Left ventricle myocardium inferior (tissue), 1 donor: ENCODE measurements around the gene NANS. TPM values are rescaled to one million over a fixed set of nuclear protein-coding genes. Genes with fewer than 3 reads are reported as not detected.
"Not testable (repeated sequence)": the region's sequence is repeated elsewhere in the genome, so short reads cannot be mapped to it uniquely, and the experiment has no call there.

Source experiments
- DNase-seq: peaks from one replicate; pipeline ENCODE4 v3.0.0-alpha.2; 2020
- H3K27ac ChIP-seq: fragments of 200-600 bp; replicated peaks from 2 replicates; pipeline ENCODE4 v1.8.0; 2021
- H3K27me3 ChIP-seq: fragments of 200-600 bp; 2 replicates; pipeline ENCODE4 v1.8.0; 2021; ENCODE audit warnings: low read depth
- H3K36me3 ChIP-seq: fragments of 200-600 bp; 2 replicates; pipeline ENCODE4 v1.8.0; 2021
- H3K4me1 ChIP-seq: fragments of 200-600 bp; 2 replicates; pipeline ENCODE4 v1.8.0; 2021
- H3K4me3 ChIP-seq: fragments of 200-600 bp; 2 replicates; pipeline ENCODE4 v1.8.0; 2021; ENCODE audit warnings: mild to moderate bottlenecking, moderate library complexity
- H3K9me3 ChIP-seq: fragments of 200-600 bp; replicated peaks from 2 replicates; pipeline ENCODE4 v1.8.0; 2021
- CTCF ChIP-seq: fragments of 200-600 bp; IDR thresholded peaks from 2 replicates; pipeline ENCODE4 v1.8.0; 2021; ENCODE audit warnings: antibody characterized with exemption, mild to moderate bottlenecking, borderline replicate concordance
- intact Hi-C: fragments of 100-400 bp; cut with micrococcal nuclease; formaldehyde crosslinking; loops from one replicate; pipeline ENCODE4 v1.11.0; 2022
- total RNA-seq: library from RNA; stranded (reverse); fragmentation: NEBNext Ultra II Directional; extraction: Animal tissue kit (Norgen Biotek cat#: 25700); gene quantifications from one replicate; pipeline ENCODE4 v1.2.1, GENCODE V29; 2021
- donor health status: DM: no; HTN: yes; CAD: no; lungs with severe emphysema.

Gene NANS
- total RNA-seq, 1 donor from 2014 or later: 38.6 TPM

- intact Hi-C loops: no loop called here
- peak overlapping the region; percentile 39 for H3K27ac ChIP-seq
- H3K9me3 ChIP-seq: no peaks in the 10 kb centered on the region
- peak; percentile 24 for TF ChIP-seq CTCF
- H3K27me3 ChIP-seq: peaks cover 12% of the 10 kb centered on the region
- H3K36me3 ChIP-seq: no peaks in the 10 kb centered on the region
- peaks cover 25% of the 10 kb centered on the region for H3K4me1 ChIP-seq
- DNase-seq: no peak
- H3K4me3 ChIP-seq: no peak overlapping the region
Measured at GRCh38 chr9:98121058-98121457, 64.5 kb downstream of the NANS start.

- H3K36me3 ChIP-seq, DNase-seq, H3K27ac ChIP-seq, H3K4me3 ChIP-seq, intact Hi-C loops, H3K9me3 ChIP-seq: not testable (repeated sequence)
- H3K4me1 ChIP-seq: peaks cover 15% of the 10 kb centered on the region
- peaks cover 11% of the 10 kb centered on the region for H3K27me3 ChIP-seq
Measured at GRCh38 chr9:98124091-98124490, 67.6 kb downstream of the NANS start.

GRCh38 chr9:98124637-98125426 is 68.3 kb downstream of the NANS start:
- DNase-seq: no peak
- Histone ChIP-seq H3K9me3 (no peaks in the 10 kb centered on the region), H3K27me3 (peaks cover 9% of the 10 kb centered on the region), H3K36me3 (no peaks in the 10 kb centered on the region), H3K4me1 (peaks cover 9% of the 10 kb centered on the region), H3K4me3 (no peak overlapping the region), H3K27ac (no peak overlapping the region)
- TF ChIP-seq CTCF: no peak
- intact Hi-C loops: no loop called here

- intact Hi-C loops: no loop called here
- no peaks in the 10 kb centered on the region for H3K4me1 ChIP-seq
- no peak for DNase-seq
- no peaks in the 10 kb centered on the region for H3K9me3 ChIP-seq
- no peaks in the 10 kb centered on the region for H3K36me3 ChIP-seq
- peaks cover 9% of the 10 kb centered on the region for H3K27me3 ChIP-seq
- no peak overlapping the region for H3K27ac ChIP-seq
- H3K4me3 ChIP-seq: no peak overlapping the region
- TF ChIP-seq CTCF: no peak
Measured at GRCh38 chr9:98127226-98127625, 70.7 kb downstream of the NANS start.

- no peak for DNase-seq
- TF ChIP-seq CTCF: no peak
- no peak overlapping the region for H3K27ac ChIP-seq
- H3K9me3 ChIP-seq: no peaks in the 10 kb centered on the region
- intact Hi-C loops: no loop called here
- no peak overlapping the region for H3K4me3 ChIP-seq
- no peaks in the 10 kb centered on the region for H3K36me3 ChIP-seq
- peaks cover 17% of the 10 kb centered on the region for H3K27me3 ChIP-seq
- H3K4me1 ChIP-seq: no peaks in the 10 kb centered on the region
Measured at GRCh38 chr9:98128316-98128715, 71.8 kb downstream of the NANS start.

- intact Hi-C loops: no loop called here
- TF ChIP-seq CTCF: no peak
- Histone ChIP-seq H3K27ac (no peak overlapping the region), H3K4me3 (no peak overlapping the region), H3K4me1 (no peaks in the 10 kb centered on the region), H3K27me3 (peaks cover 18% of the 10 kb centered on the region), H3K36me3 (no peaks in the 10 kb centered on the region), H3K9me3 (no peaks in the 10 kb centered on the region)
- DNase-seq: no peak
Measured at GRCh38 chr9:98129451-98129881, 72.9 kb downstream of the NANS start.

GRCh38 chr9:98130060-98130459 is 73.5 kb downstream of the NANS start:
- H3K9me3 ChIP-seq, DNase-seq, H3K4me1 ChIP-seq, H3K27ac ChIP-seq, H3K36me3 ChIP-seq, intact Hi-C loops, H3K4me3 ChIP-seq: not testable (repeated sequence)
- H3K27me3 ChIP-seq: peaks cover 19% of the 10 kb centered on the region
